Measurements from ENCODE around the gene D2HGDH. TPM values are rescaled to one million over a fixed set of nuclear protein-coding genes. Genes with fewer than 3 reads are reported as not detected.
"Not testable (repeated sequence)": the region's sequence is repeated elsewhere in the genome, so short reads cannot be mapped to it uniquely, and the experiment has no call there.

The D2HGDH gene
- total RNA-seq, 4 donors from 2014 or later = 5.3 to 54.4 (median 13.7) TPM

DNA sequence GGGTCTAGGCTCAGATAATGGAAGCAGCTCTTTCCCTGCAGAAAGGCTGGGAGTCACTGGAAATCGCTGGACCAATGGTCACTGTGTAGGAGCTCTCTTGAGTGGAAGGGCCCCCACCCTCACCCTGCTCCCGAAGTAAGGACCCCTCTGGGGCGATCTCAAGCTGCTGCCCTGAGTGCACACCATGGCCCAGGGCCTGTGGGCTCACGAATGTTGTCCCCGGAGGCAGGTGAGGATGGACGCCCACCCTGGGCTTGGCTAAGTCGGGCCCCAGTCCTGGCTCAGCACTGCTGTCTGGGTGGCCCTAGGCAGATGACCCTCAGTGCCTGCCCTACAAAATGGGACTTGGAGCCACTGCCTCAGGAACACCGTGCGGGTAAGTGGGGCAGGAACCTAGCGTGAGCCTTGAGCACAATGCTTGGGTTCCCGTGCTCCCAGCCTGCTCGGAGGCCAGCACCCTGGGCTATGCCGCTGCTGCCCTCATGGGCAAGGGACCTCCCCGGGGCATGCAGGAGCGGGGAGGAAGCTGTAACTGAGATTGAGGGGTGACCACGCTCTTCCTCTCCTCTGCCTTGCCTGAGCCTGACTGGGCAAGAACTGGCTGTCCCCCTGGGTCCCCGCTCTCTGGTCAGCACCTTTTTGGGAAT lies 3.7 kb downstream of the D2HGDH start:
- no peak overlapping the region for H3K27ac ChIP-seq
- no peak for TF ChIP-seq POLR2A (IDR thresholded peaks at IDR 0.05)
- TF ChIP-seq, protein P1, sequence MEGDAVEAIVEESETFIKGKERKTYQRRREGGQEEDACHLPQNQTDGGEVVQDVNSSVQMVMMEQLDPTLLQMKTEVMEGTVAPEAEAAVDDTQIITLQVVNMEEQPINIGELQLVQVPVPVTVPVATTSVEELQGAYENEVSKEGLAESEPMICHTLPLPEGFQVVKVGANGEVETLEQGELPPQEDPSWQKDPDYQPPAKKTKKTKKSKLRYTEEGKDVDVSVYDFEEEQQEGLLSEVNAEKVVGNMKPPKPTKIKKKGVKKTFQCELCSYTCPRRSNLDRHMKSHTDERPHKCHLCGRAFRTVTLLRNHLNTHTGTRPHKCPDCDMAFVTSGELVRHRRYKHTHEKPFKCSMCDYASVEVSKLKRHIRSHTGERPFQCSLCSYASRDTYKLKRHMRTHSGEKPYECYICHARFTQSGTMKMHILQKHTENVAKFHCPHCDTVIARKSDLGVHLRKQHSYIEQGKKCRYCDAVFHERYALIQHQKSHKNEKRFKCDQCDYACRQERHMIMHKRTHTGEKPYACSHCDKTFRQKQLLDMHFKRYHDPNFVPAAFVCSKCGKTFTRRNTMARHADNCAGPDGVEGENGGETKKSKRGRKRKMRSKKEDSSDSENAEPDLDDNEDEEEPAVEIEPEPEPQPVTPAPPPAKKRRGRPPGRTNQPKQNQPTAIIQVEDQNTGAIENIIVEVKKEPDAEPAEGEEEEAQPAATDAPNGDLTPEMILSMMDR (IDR thresholded peaks at IDR 0.05) = no peak
- no peaks in the 10 kb centered on the region for H3K9me3 ChIP-seq
- H3K27me3 ChIP-seq = no peaks in the 10 kb centered on the region
- DNase-seq = no peak
- intact Hi-C loops (cut with DNase I; ENCODE audit: low total_unique reads) = no loop called here
- no peak overlapping the region for H3K4me3 ChIP-seq
- no peaks in the 10 kb centered on the region for H3K4me1 ChIP-seq
- H3K36me3 ChIP-seq = no peaks in the 10 kb centered on the region

DNA sequence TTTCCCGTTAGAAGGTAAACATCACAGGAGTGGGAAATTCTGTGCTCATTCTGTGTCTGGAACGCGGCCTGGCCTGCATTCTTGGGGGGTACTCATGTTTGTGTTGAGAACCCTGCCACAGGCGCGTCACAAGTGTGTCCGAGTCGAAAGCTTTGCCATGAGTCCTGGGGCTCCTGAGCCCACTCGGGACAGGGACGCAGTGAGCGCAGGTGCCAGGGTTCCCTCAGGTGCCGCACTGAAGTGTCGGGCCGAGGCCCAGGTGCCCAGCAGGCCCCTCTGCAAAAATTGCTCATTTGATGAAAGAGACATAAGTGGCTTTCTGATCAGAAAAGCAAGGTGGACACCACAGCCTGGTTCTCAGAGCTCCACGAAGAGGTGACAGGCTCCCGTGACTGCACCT lies 4.7 kb downstream of the D2HGDH start:
- H3K27ac ChIP-seq = no peak overlapping the region
- H3K27me3 ChIP-seq = no peaks in the 10 kb centered on the region
- no peaks in the 10 kb centered on the region for H3K36me3 ChIP-seq
- intact Hi-C loops (cut with DNase I; ENCODE audit: low total_unique reads) = no loop called here
- no peaks in the 10 kb centered on the region for H3K9me3 ChIP-seq
- no peaks in the 10 kb centered on the region for H3K4me1 ChIP-seq
- no peak for TF ChIP-seq POLR2A (IDR thresholded peaks at IDR 0.05)
- TF ChIP-seq, protein P1 (IDR thresholded peaks at IDR 0.05) = no peak
- DNase-seq = no peak
- no peak overlapping the region for H3K4me3 ChIP-seq

DNA sequence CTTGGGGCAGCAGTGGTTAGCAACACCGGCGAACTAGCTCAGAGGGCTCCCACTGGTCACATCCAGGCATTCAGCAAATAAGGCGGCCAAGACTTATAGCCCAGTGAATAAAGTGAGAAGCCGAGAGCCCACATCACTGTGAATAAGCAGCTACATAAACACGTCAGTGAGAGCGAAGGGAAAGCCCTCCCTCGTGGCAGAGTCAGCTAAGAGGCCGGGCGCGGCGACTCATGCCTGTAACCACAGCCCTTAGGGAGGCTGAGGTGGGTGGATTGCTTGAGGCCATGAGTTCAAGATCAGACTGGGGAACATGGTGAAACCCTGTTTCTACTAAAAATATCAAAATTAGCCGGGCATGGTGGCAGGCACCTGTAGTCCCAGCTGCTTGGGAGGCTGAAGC lies 5.2 kb downstream of the D2HGDH start:
- Histone ChIP-seq H3K36me3 (no peaks in the 10 kb centered on the region), H3K27me3 (no peaks in the 10 kb centered on the region)
- intact Hi-C loops (cut with DNase I; ENCODE audit: low total_unique reads) = no loop called here

DNA sequence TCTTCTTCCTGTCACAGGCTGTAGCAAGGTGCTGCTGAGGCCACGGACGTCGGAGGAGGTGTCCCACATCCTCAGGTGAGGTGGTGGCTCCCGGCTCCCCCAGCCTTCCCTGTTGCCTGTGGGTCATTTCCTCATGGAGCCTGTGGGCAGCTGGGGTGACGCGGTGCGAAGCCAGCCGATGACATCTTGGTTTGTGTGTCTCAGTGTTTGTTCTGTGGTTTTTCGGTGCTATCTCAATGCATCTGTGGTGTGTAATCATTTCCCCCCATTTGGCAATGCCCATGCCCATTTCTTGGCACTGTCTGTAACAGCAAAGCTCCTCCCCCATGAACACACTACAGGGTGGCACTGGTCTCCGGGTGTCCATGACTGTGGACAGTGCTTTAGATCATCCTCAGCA lies 6.6 kb downstream of the D2HGDH start:
- H3K4me1 ChIP-seq = no peaks in the 10 kb centered on the region
- H3K36me3 ChIP-seq = no peaks in the 10 kb centered on the region
- no peak for DNase-seq
- intact Hi-C loops (cut with DNase I; ENCODE audit: low total_unique reads) = no loop called here
- no peak overlapping the region for H3K27ac ChIP-seq
- TF ChIP-seq POLR2A (IDR thresholded peaks at IDR 0.05) = no peak
- TF ChIP-seq, protein P1 (IDR thresholded peaks at IDR 0.05) = no peak
- H3K9me3 ChIP-seq = no peaks in the 10 kb centered on the region
- no peak overlapping the region for H3K4me3 ChIP-seq
- no peaks in the 10 kb centered on the region for H3K27me3 ChIP-seq

More for the DNA sequence above, 5.2 kb downstream of the D2HGDH start:
- no peaks in the 10 kb centered on the region for H3K4me1 ChIP-seq
- H3K9me3 ChIP-seq = no peaks in the 10 kb centered on the region
- no peak overlapping the region for H3K4me3 ChIP-seq
- no peak for DNase-seq
- TF ChIP-seq, protein P1 (IDR thresholded peaks at IDR 0.05) = no peak
- no peak for TF ChIP-seq POLR2A (IDR thresholded peaks at IDR 0.05)
- H3K27ac ChIP-seq = no peak overlapping the region

DNA sequence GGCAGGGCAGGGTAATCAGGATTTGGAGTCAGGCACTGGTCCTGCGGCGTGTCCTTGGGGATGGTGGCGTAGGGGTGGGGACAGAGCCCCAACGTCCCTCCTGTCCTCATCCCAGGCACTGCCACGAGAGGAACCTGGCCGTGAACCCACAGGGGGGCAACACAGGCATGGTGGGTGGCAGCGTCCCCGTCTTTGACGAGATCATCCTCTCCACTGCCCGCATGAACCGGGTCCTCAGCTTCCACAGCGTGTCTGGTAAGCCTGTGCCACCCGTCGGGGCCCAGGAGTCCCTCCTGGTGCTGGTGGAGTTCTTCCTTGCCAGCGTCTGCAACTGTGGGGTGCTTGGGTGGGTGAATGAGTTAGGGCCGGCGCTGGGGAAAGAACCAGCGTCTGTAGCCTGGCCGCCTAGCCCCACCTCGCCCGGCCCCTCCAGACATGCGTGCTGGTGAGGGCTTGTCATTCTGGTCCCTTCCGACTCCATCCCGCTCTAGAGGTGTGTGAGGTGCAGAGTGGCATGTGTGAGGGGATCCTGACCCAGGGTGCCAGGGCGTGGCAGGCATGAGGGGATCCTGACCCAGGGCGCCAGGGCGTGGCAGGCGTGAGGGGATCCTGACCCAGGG lies 8.0 kb downstream of the D2HGDH start:
- H3K36me3 ChIP-seq = no peaks in the 10 kb centered on the region
- H3K9me3 ChIP-seq = no peaks in the 10 kb centered on the region
- no peak overlapping the region for H3K27ac ChIP-seq
- no peak overlapping the region for H3K4me3 ChIP-seq
- H3K4me1 ChIP-seq = no peaks in the 10 kb centered on the region
- intact Hi-C loops (cut with DNase I; ENCODE audit: low total_unique reads) = no loop called here
- TF ChIP-seq, protein P1 (IDR thresholded peaks at IDR 0.05) = no peak
- no peak for TF ChIP-seq POLR2A (IDR thresholded peaks at IDR 0.05)
- no peak for DNase-seq
- H3K27me3 ChIP-seq = no peaks in the 10 kb centered on the region

DNA sequence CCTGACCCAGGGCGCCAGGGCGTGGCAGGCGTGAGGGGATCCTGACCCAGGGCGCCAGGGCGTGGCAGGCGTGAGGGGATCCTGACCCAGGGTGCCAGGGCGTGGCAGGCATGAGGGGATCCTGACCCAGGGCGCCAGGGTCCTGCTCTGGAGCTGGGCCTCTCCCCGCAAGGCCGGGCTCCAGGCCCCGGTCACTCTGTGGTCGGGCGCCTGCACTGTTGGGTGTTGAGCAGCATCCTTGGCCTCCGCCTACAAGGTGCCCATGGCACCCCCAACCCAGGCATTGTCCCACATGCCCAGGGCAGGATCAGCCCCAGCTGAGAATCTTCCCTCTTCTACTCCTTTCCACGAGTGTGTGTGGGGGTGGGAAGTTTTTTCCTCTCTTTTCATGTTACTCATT lies 8.6 kb downstream of the D2HGDH start:
- H3K4me1 ChIP-seq; DNase-seq; H3K36me3 ChIP-seq; intact Hi-C loops (cut with DNase I; ENCODE audit: low total_unique reads); H3K27me3 ChIP-seq; H3K4me3 ChIP-seq; H3K27ac ChIP-seq; H3K9me3 ChIP-seq: not testable (repeated sequence)

Measured in uterus (tissue), 4 donors.